ENCODE results near the gene EXT2. TPM values are rescaled to one million over a fixed set of nuclear protein-coding genes. Genes with fewer than 3 reads are reported as not detected.

The EXT2 gene
- total RNA-seq, 4 donors from 2014 or later, result 56.9 to 152 (median 128) TPM

- TF ChIP-seq POLR2A (IDR thresholded peaks at IDR 0.05), result no peak
- TF ChIP-seq, protein P1, sequence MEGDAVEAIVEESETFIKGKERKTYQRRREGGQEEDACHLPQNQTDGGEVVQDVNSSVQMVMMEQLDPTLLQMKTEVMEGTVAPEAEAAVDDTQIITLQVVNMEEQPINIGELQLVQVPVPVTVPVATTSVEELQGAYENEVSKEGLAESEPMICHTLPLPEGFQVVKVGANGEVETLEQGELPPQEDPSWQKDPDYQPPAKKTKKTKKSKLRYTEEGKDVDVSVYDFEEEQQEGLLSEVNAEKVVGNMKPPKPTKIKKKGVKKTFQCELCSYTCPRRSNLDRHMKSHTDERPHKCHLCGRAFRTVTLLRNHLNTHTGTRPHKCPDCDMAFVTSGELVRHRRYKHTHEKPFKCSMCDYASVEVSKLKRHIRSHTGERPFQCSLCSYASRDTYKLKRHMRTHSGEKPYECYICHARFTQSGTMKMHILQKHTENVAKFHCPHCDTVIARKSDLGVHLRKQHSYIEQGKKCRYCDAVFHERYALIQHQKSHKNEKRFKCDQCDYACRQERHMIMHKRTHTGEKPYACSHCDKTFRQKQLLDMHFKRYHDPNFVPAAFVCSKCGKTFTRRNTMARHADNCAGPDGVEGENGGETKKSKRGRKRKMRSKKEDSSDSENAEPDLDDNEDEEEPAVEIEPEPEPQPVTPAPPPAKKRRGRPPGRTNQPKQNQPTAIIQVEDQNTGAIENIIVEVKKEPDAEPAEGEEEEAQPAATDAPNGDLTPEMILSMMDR (IDR thresholded peaks at IDR 0.05), result no peak
- Histone ChIP-seq H3K9me3 (no peaks in the 10 kb centered on the region), H3K27me3 (no peaks in the 10 kb centered on the region)
These were observed 70.0 kb downstream of the EXT2 start for GRCh38 chr11:44165432-44165831.

GRCh38 chr11:44167046-44167445, 71.6 kb downstream of the EXT2 start:
- no peak for TF ChIP-seq POLR2A (IDR thresholded peaks at IDR 0.05)
- TF ChIP-seq, protein P1 (IDR thresholded peaks at IDR 0.05), result no peak
- no peaks in the 10 kb centered on the region for H3K27me3 ChIP-seq
- DNase-seq, result no peak
- no peaks in the 10 kb centered on the region for H3K36me3 ChIP-seq
- no peaks in the 10 kb centered on the region for H3K9me3 ChIP-seq
- H3K27ac ChIP-seq, result no peak overlapping the region
- no peaks in the 10 kb centered on the region for H3K4me1 ChIP-seq
- no peak overlapping the region for H3K4me3 ChIP-seq

More at GRCh38 chr11:44165432-44165831, 70.0 kb downstream of the EXT2 start:
- H3K4me1 ChIP-seq, result no peaks in the 10 kb centered on the region
- H3K4me3 ChIP-seq, result no peak overlapping the region
- no peak for DNase-seq
- no peak overlapping the region for H3K27ac ChIP-seq
- no peaks in the 10 kb centered on the region for H3K36me3 ChIP-seq

DNA sequence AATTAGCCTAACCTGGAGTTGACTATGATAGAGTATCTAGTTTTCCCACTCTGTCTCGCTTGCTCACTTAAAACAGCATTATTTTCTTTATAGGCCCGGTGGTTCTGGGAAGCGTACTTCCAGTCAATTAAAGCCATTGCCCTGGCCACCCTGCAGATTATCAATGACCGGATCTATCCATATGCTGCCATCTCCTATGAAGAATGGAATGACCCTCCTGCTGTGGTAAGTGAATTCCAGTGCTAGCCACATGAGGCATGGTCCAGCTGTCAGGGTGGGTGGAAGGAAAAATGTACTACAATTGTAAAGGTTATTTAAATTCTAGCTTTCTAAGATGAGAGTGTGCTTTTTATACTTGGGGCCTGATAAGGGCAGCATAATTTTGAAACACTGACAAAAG, 76.0 kb downstream of the EXT2 start:
- H3K27ac ChIP-seq, result no peak overlapping the region
- no peaks in the 10 kb centered on the region for H3K4me1 ChIP-seq
- no peak for TF ChIP-seq POLR2A (IDR thresholded peaks at IDR 0.05)
- TF ChIP-seq, protein P1 (IDR thresholded peaks at IDR 0.05), result no peak

DNA sequence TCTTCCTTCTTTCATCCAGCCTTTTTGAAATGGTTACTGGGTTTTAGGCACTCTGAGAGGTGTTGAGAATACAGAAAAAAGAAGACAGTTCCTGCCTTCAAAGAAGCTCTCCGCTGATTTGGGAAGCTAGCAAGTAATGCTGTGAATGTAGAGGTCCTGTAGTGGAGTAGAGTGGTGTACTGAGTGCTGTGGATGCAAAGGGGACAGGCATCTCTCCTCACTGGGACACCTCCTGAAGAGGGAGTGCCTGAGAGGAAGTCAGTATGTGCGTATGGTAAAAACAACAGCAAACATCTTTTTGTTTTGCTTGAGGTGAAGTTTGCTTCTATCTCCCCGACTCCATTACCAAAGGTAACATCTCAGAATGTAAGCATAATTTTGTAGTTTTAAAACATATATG, 77.5 kb downstream of the EXT2 start:
- Histone ChIP-seq H3K4me1 (no peaks in the 10 kb centered on the region), H3K9me3 (no peaks in the 10 kb centered on the region), H3K27me3 (no peaks in the 10 kb centered on the region), H3K4me3 (no peak overlapping the region), H3K27ac (no peak overlapping the region), H3K36me3 (peaks cover 0 to 3% (median 0%) of the 10 kb centered on the region in 3 donors)
- TF ChIP-seq, protein P1 (IDR thresholded peaks at IDR 0.05), result no peak
- no peak for TF ChIP-seq POLR2A (IDR thresholded peaks at IDR 0.05)
- no peak for DNase-seq

More for the DNA sequence above, 76.0 kb downstream of the EXT2 start:
- H3K36me3 ChIP-seq, result peaks cover 0 to 3% (median 0%) of the 10 kb centered on the region in 3 donors
- no peak for DNase-seq
- no peaks in the 10 kb centered on the region for H3K27me3 ChIP-seq
- H3K4me3 ChIP-seq, result no peak overlapping the region
- H3K9me3 ChIP-seq, result no peaks in the 10 kb centered on the region

DNA sequence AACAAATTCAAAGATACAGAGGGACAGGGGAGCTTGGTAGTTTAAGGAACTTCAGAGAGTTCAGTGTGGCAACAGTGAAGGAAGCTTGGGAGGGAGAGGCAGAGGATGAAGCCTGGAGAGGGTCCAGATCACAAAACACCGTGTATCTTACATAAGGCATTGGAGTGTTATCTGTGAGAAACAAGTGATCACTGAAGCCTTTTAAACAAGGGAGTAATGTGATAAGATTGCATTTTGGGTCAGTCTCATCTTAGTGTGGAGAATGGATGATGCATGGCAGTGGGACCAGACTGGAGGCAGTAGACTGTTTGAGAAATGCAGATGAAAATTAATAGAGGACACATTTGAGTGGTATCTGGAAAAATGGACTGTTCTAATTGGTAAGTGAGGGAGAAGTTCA, 79.4 kb downstream of the EXT2 start:
- H3K4me1 ChIP-seq, result no peaks in the 10 kb centered on the region
- H3K4me3 ChIP-seq, result no peak overlapping the region

More for the DNA sequence above, 79.4 kb downstream of the EXT2 start:
- H3K9me3 ChIP-seq, result no peaks in the 10 kb centered on the region
- H3K36me3 ChIP-seq, result peaks cover 0 to 3% (median 0%) of the 10 kb centered on the region in 3 donors
- TF ChIP-seq, protein P1 (IDR thresholded peaks at IDR 0.05), result no peak
- TF ChIP-seq POLR2A (IDR thresholded peaks at IDR 0.05), result no peak
- DNase-seq, result no peak
- H3K27me3 ChIP-seq, result no peaks in the 10 kb centered on the region
- no peak overlapping the region for H3K27ac ChIP-seq
